Fibroblast of gingiva (primary cell): ENCODE measurements around the gene USP13.
"Not testable (repeated sequence)": the region's sequence is repeated elsewhere in the genome, so short reads cannot be mapped to it uniquely, and the experiment has no call there.

Experiments
- DNase-seq: peaks from one replicate; pipeline ENCODE4 v3.0.0-alpha.2; 2011; ENCODE audit warnings: low read depth

Gene USP13, protein sequence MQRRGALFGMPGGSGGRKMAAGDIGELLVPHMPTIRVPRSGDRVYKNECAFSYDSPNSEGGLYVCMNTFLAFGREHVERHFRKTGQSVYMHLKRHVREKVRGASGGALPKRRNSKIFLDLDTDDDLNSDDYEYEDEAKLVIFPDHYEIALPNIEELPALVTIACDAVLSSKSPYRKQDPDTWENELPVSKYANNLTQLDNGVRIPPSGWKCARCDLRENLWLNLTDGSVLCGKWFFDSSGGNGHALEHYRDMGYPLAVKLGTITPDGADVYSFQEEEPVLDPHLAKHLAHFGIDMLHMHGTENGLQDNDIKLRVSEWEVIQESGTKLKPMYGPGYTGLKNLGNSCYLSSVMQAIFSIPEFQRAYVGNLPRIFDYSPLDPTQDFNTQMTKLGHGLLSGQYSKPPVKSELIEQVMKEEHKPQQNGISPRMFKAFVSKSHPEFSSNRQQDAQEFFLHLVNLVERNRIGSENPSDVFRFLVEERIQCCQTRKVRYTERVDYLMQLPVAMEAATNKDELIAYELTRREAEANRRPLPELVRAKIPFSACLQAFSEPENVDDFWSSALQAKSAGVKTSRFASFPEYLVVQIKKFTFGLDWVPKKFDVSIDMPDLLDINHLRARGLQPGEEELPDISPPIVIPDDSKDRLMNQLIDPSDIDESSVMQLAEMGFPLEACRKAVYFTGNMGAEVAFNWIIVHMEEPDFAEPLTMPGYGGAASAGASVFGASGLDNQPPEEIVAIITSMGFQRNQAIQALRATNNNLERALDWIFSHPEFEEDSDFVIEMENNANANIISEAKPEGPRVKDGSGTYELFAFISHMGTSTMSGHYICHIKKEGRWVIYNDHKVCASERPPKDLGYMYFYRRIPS

DNA sequence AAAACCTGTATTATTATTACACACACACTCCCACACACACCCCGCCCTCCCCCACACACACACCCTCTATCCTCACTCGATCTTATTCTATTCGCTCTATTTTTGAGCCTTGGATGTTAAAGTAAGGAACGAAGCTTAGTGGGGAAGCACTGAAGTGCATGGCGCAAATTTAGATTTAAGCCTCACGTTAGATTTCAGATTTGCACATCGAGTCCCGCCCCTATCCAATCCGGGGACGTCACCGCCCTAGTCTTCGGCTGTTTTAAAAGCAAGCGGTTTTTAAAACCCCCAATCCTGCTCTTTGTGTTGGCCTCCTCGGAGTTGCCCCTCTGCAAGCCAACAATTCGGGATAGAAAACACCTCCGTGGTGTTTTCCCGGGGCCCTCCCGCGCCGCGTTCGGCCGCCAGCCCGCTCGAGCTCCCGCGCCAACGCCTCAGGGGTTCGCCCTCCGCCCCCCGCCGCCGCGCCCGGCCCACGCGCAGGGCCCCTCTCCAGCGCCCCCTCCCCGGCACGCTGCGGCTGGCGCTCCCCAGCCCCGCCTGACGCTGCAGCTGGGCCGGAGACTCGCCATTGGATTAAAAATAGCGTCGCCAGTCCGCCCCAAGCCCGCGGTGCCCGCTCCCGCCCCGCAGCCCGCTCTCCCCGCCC lies at the start of gene USP13:
Gene USP13, plus strand, starts transcription at position 594 of the 649 bp plus-strand sequence. CDS start 186 bp downstream, outside the sequence.
- peak; percentile 82 for DNase-seq

DNA sequence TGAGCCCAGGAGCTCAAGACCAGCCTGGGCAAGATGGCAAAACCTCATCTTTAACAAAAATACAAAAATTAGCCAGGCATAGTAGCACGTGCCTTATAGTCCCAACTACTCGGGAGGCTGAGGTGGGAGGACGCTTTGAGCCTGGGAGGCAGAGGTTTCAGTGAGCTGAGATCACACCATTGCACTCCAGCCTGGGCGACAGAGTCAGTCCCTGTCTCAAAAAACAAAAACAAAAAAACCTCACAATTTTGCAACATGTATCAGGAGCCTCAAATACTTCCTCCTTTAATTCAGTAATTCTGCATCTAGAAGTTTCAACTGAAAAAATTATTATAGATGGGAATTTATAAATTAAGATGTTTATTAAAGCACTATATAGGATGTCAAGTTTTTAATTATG lies 49.5 kb upstream of the USP13 start:
- DNase-seq: no peak

DNA sequence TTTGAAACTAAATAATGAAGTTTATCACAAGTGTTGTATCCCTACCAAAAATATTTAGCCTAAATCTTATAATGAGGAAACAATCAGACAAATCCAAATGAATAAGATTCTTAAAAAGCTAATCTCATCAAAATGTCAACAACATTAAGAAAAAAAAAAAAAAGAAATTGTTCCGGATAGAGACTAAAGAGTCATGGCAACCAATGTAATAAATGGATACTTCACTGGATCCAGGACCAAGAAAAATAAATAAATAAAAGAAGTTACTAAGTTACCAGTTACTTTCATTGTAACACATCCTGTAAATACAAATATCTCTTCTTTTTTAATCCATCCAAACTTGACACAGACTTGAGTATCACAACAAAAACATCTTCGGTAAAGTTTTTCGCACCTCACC lies 49.0 kb upstream of the USP13 start:
- no peak for DNase-seq

DNA sequence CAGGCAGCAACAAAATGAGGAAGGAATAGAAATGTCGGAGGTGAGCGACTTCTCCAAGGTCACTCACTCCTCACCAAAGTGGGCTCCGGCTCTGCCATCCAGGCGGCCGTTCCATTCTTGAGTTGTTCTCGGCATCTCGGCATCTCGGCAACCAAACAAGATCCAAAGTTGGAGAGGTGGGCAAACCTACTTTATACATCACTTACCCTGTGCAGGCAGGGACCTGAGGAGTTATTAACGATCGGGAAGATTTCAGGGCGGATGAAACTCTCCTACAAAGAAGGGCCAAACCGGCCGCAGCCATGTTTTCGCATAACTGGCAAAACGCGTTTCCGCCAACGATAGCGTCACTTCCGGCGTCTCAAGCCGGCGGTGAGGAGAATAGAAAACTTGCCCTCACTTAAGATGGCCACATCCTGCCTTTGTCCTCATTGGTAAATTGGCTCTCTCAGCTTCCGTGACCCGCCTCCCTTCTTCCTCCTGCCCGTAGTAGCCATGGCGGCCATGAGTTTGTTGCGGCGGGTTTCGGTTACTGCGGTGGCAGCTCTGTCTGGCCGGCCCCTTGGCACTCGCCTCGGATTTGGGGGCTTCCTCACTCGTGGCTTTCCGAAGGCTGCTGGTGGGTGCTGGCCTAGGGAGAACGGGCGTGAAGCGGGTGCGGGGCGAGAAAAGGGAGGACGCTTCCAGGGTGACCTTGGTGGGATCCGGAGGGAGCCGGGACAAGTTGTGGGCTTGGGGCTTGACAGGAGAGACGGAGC lies 48.3 kb upstream of the USP13 start, which contains the start of the genes MRPL47 and NDUFB5:
Gene MRPL47, minus strand, starts transcription at position 318 of the 758 bp plus-strand sequence. Its CDS starts 14 bp downstream, at position 304.
Gene NDUFB5, plus strand, starts transcription at position 474 of the 758 bp plus-strand sequence. Its CDS starts 22 bp downstream, at position 496.
- DNase-seq: peak; percentile 95

DNA sequence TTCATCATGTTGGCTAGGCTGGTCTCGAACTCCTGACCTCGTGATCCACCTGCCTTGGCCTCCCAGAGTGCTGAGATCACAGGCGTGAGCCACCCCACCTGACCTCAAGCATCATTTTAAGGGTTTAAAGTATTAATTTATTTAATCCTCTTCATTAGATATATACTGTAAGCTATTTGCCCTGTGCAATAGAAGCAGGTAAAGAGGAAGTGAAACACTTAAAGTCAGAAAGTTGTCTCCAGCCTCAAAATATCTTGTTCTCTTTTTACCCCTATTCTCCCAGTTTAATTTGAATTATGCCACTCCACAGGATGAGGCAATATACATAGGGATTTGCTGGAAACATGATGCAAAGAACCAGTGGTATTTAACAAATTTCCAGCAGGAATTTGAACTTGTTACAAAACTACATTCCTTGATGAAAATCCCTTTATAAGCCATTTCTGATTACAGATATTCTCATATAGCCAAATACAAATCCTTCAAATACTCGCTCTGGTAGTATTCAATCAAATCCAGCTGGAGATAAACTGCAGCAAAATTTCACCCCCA lies 46.2 kb upstream of the USP13 start:
- peak; percentile 9 for DNase-seq

DNA sequence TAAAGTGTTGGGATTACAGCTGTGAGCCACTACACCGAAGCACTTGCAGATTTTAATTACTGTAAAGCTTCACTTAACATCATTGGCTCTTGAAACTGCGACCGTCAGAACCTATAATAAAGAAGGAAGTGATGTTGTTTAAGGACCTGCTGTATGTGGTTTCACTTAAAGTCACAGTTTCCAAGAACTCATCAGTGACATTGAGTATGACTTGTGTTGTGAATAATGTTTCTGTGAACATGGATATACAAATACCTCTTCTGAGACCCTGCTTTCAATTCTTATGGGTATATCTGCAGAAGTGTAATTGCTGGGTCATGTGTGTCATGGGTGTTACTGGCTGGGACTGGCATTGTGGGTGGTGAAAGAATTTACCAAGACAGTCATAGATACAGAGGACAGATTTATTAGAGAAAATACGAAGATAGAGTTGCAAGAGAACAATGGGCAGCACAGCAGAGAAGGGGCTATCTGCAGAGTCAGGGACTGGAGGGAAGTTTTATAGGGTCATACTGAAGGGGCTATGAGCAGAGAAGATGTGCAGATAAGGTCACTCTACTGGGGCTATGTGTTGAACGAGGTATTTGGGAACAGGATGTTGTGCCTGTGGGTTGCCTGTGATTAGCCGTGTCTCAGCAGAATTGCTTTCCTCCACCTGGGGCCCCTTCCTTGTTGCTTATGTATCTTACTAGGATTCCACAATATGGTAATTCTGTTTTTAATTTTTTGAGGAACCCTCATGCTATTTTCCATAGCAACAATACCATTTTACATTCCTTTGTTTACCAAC lies 43.7 kb upstream of the USP13 start:
- DNase-seq: no peak

DNA sequence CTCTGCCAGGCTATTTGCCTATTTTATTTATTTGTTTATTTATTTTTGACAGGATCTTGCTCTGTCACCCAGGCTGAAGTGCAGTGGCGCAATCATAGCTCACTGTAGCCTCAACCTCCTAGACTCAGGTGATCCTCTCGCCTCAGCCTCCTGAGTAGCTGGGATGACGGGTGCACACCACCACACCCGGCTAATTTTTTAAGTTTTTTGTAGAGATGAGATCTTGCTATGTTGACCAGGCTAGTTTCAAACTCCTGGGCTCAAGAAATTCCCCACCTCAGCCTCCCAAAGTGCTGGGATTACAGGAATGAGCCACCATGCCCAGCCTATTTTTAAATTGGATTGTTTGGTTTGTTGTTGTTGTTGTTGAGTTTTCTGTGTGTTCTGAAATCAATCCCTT lies 42.8 kb upstream of the USP13 start:
- DNase-seq: no peak

DNA sequence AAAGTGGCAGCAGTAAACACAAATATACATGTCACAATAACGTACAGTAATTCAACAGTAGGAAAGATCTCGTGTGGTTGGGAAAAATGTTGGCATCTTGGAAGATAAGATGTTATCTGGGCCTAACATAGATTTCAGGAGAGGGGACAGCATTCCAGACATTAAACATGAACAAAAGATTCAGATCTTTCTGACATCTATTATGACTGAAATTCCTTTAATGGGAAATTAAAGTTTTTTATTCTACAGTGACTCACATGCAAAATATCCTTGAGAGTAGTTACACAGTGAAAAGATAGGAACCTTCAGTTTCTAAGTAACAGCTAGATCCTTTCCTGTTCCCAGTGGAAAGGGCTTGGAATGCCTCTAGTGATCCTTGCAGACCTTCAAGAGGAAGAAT lies 39.0 kb upstream of the USP13 start:
- no peak for DNase-seq

DNA sequence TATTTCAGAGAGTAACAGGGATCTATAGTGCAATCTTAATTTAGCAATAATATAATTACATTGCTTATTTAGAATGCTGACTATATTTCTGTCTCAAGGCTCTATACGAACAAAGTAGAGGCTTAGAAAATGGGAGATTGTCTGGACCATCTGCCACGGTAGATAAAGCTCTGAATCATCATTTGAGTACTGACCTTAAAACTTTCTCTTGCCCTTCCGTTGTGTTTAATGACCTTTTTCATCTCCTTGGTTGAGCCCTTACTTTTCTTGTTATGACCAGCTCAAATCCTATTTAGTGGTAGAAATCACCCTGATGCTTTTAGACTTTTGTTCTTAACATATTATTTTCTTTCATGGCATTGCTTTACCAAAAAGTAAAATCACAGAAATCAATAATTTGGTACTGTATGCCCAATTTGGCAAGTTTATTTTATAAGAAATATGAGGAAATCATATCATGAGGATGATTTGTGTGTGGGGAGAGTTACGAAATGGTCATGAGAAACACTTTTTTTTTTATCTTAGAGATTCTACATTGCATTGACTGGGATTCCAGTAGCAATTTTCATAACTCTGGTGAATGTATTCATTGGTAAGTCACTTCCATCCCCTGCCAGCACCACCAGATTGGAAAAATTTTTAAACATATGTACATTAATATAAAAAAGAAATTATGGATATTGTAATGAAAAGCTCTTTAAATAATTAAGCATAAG lies 37.2 kb upstream of the USP13 start:
- peak; percentile 57 for DNase-seq

DNA sequence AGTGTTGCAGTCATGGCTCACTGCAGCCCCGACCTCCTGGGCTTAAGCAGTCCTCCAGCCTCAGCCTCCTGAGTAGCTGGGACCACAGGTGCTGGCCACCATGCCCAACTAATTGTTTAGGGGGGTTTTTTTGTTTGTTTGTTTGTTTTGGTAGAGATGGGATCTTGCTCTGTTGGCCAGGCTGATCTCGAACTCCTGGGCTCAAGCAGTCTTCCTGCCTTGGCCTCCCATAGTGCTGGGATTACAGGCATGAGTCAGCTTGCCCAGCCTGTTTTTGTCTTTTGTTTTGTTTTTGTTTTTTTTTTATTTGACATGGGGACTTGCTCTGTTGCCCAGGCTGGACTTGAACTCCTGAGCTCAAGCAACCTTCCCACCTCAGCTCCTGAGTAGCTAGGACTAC lies 30.8 kb upstream of the USP13 start:
- DNase-seq: no peak

DNA sequence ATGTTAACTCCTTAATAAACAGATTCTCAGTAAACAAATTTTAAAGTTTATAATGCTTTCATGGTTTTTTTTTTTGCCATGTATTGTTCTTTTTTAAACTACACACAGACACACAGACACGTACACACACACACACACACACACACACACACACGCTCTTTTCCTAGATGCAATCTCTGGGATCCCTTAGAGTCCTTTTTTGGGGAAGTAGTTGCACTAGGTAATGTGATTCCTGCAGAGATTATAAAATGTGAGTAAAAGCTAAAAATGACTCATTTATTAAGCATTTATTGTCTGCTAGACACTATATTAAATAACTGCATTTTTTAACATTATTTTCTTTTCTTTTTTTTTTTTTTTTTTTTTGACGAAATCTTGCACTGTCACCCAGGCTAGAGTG lies 28.4 kb upstream of the USP13 start:
- DNase-seq: no peak

DNA sequence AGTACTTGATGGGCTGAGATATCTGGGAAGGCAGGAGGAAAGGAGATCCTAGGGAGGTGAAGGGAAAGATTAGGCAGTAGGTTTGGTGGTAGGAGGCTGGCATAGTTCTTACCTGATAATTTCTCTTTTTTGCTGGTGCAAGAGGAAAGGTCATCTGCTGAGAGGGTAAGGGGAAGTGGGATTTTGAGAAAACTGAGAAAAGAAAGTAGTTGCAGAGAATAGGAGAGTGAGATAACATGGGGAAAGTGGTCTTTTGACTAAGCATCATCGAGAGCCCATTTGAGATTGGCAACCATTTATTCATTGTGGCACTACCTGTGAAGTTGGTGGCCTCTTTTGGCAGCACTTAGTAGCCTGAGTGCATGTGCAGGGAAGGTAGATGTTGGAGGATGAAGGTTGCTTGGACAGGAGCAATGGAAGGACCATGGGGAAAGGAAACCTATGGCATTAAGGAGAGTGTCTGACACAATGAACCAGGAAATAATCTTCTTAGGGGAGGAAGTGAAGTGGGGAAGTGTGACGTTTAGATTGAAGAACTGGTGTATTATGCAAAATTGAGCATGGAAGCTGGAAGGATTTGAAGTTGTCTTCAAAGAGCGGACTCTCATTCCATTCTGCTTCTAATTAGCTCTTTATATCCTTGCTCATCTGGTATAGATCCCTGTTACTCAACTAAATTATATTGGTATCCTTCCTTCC lies 21.9 kb upstream of the USP13 start:
- DNase-seq: no peak

DNA sequence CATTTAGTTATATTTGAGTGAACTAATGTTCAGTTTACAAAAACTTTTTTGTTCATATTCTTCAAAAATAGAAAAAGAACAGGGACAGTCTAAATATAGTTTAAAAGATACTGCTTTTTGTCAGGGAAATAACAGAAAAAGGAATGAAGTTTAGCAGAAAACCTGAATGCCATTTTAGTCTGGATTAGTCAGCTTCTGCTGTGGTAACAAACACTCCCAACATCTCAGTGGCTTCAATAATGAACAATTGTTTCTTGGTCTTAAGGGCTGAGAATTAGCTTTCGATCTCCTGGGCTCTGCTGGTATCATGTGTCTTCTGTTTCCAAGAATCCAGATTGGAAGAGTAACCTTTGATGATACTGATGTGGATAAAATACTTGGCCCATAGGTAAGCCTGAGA lies 12.4 kb upstream of the USP13 start:
- DNase-seq: no peak

DNA sequence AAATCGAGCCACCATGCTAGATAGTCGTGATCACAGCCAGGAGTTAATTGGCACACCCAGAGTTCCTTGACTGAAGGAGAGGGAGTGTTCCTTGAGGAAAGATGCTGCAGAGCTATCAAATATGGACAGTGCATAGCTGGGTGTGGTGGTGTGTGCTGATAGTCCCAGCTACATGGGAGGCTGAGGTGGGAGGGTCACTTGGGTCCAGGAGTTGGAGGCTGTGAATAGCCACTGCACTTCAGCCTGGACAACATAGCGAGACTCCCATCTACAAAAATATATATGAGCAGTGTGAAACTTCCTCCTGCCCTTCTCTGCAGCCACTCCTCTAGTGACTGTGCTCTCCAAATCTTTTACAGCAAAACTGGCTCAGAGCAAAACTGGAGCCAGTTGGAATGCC lies 10.0 kb upstream of the USP13 start:
- DNase-seq: no peak

DNA sequence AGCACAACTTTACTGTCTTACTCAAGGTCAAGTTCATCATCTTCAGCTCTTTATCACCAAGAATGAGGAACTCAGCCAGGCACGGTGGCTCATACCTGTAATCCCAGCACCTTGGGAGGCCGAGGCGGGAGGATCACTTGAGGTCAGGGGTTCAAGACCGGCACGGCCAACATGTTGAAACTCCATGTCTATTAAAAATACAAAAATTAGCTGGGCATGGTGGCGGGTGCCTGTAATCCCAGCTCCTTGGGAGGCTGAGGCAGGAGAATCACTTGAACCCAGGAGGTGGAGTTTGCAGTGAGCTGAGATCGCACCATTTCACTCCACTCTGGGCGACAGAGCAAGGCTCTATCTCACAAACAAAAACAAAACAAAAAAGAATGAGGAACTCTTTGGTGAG lies 9.0 kb upstream of the USP13 start:
- DNase-seq: not testable (repeated sequence)

DNA sequence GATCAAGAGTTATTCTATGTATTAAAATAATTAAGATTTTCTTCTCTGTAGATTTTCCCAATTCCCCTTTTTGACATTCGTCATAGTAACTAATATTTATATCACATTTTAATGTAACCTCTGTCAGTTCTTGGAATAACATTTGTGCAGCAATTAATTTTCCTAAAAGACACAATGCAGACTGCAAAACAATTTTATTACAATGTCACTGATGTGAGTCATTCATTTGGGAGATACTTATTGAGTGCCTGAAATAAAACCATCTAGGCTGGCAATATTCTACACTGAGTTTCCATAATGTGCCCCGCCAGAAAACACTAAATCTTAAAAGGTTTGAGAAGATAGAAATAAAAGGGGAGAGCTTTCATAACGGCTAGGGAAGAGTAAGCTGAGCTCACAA lies 6.7 kb upstream of the USP13 start:
- DNase-seq: no peak

DNA sequence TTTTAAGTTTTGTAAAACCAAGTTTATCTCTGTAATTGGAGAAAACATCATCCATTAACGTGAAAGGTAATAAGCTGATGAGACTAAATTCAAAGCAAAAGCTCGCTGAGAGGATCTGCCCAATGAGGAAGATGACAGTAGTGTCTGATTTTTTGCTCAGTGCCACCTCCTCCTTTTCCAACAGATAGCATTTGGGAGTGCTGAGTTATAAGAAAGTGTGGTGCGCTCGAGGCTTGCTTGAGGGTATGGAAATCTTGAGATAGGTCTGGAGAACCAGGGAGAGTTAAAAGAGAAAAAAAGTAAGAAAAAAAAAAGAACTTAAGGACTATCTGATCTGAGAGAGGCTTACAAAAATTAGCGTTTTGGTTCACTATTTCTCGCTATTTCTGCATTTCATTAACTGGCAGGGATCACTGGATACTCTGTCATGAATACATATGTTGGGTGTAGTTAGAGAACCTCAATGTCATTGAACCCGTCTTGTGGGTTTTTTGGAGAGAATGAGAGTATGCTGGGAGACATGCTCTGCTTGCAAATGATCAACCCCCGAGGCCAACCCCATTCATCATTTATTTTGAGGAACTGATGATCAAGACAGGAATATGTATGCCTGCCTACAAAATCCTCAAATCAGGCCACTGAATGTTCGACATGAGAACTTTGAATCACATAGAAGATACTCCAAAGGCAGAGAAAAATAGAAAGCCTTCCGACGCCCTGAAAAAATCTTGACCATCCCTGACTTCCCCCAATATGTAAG lies 973 bp upstream of the USP13 start:
- DNase-seq: no peak

DNA sequence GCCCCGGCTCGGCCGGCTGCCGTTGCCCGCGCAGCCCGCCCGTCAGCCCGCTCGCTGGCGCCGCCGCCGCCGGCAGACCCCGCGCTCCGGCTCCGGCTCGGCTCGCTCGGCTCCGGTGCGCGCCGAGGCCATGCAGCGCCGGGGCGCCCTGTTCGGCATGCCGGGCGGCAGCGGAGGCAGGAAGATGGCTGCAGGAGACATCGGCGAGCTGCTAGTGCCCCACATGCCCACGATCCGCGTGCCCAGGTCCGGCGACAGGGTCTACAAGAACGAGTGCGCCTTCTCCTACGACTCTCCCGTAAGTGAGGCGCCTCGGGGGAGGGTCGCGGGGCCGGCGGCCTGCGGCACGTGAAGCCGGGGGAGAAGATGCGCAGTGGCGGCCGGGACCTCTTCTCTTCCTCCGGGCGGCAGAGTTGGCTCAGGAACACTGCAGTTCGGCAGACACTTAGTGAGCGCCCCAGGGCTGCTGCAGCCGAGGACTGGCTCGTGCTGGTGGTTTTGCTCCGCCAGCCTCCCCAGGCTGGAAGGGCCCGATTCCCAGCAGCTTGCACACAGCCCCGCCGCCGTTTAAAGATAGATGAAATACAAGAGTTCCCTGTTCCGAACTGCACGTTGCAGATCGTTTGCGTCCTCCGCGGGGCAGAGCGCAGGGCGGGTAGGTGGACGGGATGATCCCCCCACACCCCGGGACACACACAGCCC lies 407 bp downstream of the USP13 start:
- DNase-seq: peak; percentile 85
